ENCODE measurements around the gene TICAM1. TPM values are rescaled to one million over a fixed set of nuclear protein-coding genes. Genes with fewer than 3 reads are reported as not detected.

TICAM1 gene
- total RNA-seq, 2 experiments from 2014 or later = 14.7 to 15.0 TPM

- Histone ChIP-seq H3K36me3 (ENCODE audit: insufficient read depth, low read length) (no peaks in the 10 kb centered on the region), H3K9me3 (ENCODE audit: control insufficient read depth in 1 of 2, insufficient read depth in 1 of 2, low read length in 2 of 2) (peaks cover 6 to 13% of the 10 kb centered on the region in 2 experiments), H3K27me3 (ENCODE audit: control insufficient read depth in 1 of 2, insufficient read depth in 2 of 2, low read length in 2 of 2) (peaks cover 0 to 17% of the 10 kb centered on the region in 2 experiments), H3K4me1 (ENCODE audit: insufficient read depth, low read length) (no peaks in the 10 kb centered on the region), H3K27ac (ENCODE audit: low read depth in 1 of 2, low read length in 2 of 2) (no peak overlapping the region), H3K4me3 (ENCODE audit: low read length) (no peak overlapping the region)
- H3K36me3 Mint-ChIP-seq (ENCODE audit: low read depth) = no peaks in the 10 kb centered on the region
- ChIA-PET POLR2A (no interaction called here), CTCF (no interaction called here)
- no peak overlapping the region for H3K27ac Mint-ChIP-seq
- DNase-seq = no peak
- H3K4me1 Mint-ChIP-seq (ENCODE audit: low read depth) = no peaks in the 10 kb centered on the region
- no peak for TF ChIP-seq CTCF (IDR thresholded peaks at IDR 0.05)
- no peaks in the 10 kb centered on the region for H3K9me3 Mint-ChIP-seq
- ATAC-seq (ENCODE audit: poor library complexity) = no peak
- H3K4me3 Mint-ChIP-seq = no peak overlapping the region
- H3K27me3 Mint-ChIP-seq = peaks cover 42% of the 10 kb centered on the region
- intact Hi-C loops (cut with DNase I, micrococcal nuclease) = no loop called here
These were observed 54.9 kb downstream of the TICAM1 start for GRCh38 chr19:4776436-4777211.

- CTCF ChIA-PET = no interaction called here
- Histone ChIP-seq H3K4me3 (ENCODE audit: low read length) (no peak overlapping the region), H3K27me3 (ENCODE audit: control insufficient read depth in 1 of 2, insufficient read depth in 2 of 2, low read length in 2 of 2) (peaks cover 0 to 13% of the 10 kb centered on the region in 2 experiments), H3K9me3 (ENCODE audit: control insufficient read depth in 1 of 2, insufficient read depth in 1 of 2, low read length in 2 of 2) (peaks cover under 1 to 10% of the 10 kb centered on the region in 2 experiments), H3K4me1 (ENCODE audit: insufficient read depth, low read length) (no peaks in the 10 kb centered on the region), H3K36me3 (ENCODE audit: insufficient read depth, low read length) (no peaks in the 10 kb centered on the region), H3K27ac (ENCODE audit: low read depth in 1 of 2, low read length in 2 of 2) (no peak overlapping the region)
- no peak for TF ChIP-seq CTCF (IDR thresholded peaks at IDR 0.05)
- no peak overlapping the region for H3K27ac Mint-ChIP-seq
- H3K4me3 Mint-ChIP-seq = no peak overlapping the region
- H3K36me3 Mint-ChIP-seq (ENCODE audit: low read depth) = no peaks in the 10 kb centered on the region
- ATAC-seq (ENCODE audit: poor library complexity) (no peak), DNase-seq (no peak)
- H3K27me3 Mint-ChIP-seq = peaks cover 35% of the 10 kb centered on the region
- H3K4me1 Mint-ChIP-seq (ENCODE audit: low read depth) = no peaks in the 10 kb centered on the region
- POLR2A ChIA-PET = no interaction called here
- intact Hi-C loops (cut with DNase I, micrococcal nuclease) = no loop called here
- H3K9me3 Mint-ChIP-seq = no peaks in the 10 kb centered on the region
These were observed 55.8 kb downstream of the TICAM1 start for GRCh38 chr19:4775627-4776152.

GRCh38 chr19:4774136-4774535 lies 57.4 kb downstream of the TICAM1 start:
- no peaks in the 10 kb centered on the region for H3K36me3 Mint-ChIP-seq (ENCODE audit: low read depth)
- intact Hi-C loops (cut with DNase I, micrococcal nuclease) = no loop called here
- Histone ChIP-seq H3K9me3 (ENCODE audit: control insufficient read depth in 1 of 2, insufficient read depth in 1 of 2, low read length in 2 of 2) (peaks cover 0 to 6% of the 10 kb centered on the region in 2 experiments), H3K36me3 (ENCODE audit: insufficient read depth, low read length) (no peaks in the 10 kb centered on the region), H3K27ac (ENCODE audit: low read depth in 1 of 2, low read length in 2 of 2) (no peak overlapping the region), H3K27me3 (ENCODE audit: control insufficient read depth in 1 of 2, insufficient read depth in 2 of 2, low read length in 2 of 2) (peaks cover 0 to 9% of the 10 kb centered on the region in 2 experiments), H3K4me3 (ENCODE audit: low read length) (no peak overlapping the region), H3K4me1 (ENCODE audit: insufficient read depth, low read length) (peaks cover under 1% of the 10 kb centered on the region)
- no peak overlapping the region for H3K27ac Mint-ChIP-seq
- H3K4me1 Mint-ChIP-seq (ENCODE audit: low read depth) = peaks cover 5% of the 10 kb centered on the region
- ChIA-PET POLR2A (no interaction called here), CTCF (no interaction called here)
- no peak for ATAC-seq (ENCODE audit: poor library complexity)
- no peak for TF ChIP-seq CTCF (IDR thresholded peaks at IDR 0.05)
- H3K4me3 Mint-ChIP-seq = no peak overlapping the region
- H3K27me3 Mint-ChIP-seq = peaks cover 40% of the 10 kb centered on the region
- H3K9me3 Mint-ChIP-seq = peaks cover 3% of the 10 kb centered on the region
- no peak for DNase-seq
